Activated T-helper 1 cell treated with anti-CD3 and anti-CD28 coated beads, Interleukin-2, amount 50 U/mL, for 16 hours (primary cell): Measurements from ENCODE around the gene TOR1AIP2.
"Not testable (repeated sequence)": the region's sequence is repeated elsewhere in the genome, so short reads cannot be mapped to it uniquely, and the experiment has no call there.

Experiments
- DNase-seq, 2 donors: peaks; one replicate each; pipeline ENCODE4 v3.0.0-alpha.2; 2020; ENCODE audit warnings: low read depth in 1 of 2, low spot score in 1 of 2

TOR1AIP2 gene

GRCh38 chr1:179808503-179808902 lies 69.1 kb downstream of the TOR1AIP2 start:
- no peak for DNase-seq

DNA sequence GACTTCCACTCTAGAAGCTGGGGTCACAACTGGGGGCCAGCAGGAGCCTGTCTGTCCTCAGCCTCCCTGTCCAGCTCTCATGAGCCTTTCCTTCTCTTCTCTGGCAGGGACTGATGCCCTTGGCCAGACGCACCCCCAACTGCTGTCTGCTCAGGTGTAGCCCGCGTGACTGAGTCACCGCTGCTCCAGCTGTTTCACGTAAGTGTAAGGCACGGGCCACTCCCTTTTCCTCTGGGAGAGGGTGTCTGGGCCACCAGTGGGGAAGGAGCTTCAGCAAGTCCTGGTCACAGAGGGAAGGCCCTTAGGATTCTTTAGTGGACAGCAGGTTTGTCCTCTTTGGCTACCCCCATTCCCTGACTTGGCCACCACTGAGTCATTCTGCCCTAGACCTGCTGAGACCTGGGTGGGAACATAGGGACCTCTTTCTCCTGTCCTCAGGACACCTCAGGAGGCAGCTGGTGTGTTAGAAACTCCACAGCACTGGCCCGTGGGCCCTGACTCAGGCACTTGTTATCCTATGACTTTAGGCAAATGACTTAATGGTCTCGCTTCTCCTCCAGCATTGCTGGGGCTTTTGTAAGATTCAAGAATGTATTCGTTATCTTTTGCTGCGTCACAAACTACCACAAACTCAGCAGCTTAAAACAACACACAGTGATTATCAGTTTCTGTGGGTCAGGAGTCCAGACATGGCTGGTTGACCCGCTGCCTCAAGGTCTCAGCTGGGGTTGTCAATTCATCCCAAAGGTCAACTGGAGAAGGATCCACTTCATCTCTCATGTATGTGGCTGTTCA lies 69.7 kb downstream of the TOR1AIP2 start:
- no peak for DNase-seq

DNA sequence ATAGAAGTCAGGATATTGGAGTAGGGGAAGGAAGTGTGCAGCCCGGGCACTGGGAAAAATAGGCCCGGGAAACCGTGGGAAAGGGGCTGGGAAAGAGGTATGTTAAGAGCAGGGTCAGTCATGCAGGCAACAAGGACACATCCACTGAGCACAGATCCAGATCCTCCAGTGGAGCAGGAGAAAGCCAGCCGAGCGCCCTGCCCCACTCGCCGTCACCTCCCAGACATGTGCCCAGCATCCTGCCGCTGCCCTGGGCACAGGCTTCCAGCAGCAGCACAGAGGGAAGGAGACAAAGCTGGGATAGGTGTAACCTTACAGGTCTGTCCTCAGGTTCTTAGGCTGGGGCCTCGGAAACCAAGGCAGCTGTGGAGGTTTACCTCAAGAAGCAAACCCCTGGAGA lies 70.3 kb downstream of the TOR1AIP2 start:
- DNase-seq = no peak

DNA sequence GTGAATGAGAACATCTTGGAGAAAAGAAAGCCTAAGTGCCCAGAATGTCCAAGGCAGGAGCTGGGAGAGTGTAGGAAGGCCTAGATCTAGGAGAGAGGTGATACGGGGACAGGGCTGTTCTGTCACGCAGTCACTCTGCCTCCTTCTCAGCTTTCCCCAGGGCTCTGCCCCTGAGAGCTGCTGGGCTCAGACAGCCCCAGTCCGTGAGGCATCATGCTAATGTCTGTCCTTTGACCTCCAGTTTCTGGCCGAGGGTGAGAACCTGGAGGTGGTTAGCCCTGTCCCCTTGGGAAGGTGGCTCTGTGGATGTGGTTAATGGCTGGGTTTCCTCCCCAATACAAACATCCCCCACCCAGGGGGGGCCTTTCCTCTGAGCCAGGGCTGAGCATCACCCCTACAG lies 71.3 kb downstream of the TOR1AIP2 start:
- no peak for DNase-seq

DNA sequence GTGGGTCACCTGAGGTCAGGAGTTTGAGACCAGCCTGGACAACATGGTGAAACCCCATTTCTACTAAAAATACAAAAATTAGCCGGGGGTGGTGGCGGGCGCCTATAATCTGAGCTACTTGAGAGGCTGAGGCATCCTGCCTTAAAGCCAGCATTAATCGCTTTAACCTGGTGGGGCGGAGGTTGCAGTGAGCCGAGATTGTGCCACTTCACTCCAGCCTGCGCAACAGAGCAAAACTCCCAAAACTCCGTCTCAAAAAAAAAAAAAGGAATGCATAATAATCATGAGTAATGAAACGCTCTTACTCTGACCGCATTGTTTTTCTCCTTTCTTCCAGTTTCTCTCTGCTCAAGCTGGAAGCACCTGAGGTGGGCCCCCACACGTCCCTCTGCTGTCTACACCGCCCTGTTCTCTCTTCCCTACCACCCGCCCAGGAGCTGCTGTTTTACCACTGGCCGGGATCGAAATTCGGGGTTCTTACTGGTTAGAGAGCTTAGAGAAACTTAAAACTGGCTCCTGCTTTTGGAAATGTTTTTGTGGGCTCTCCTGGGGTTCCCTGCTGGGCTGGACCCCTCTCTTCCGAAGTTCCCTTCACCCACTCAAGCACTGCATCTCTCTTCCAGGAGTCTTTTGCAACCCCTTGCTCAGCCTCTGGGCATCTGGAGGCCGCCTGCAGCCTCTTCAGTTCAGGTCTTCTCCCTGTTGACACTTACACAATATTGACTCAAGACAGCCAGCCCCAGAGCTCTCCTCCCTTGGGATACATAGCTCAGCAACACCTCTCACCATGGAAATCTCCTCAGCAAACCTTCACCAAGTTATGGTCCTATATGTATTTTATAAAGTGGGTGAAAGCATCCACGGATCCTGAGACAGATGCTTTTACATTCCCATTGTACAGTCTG lies 72.1 kb downstream of the TOR1AIP2 start:
- no peak for DNase-seq

DNA sequence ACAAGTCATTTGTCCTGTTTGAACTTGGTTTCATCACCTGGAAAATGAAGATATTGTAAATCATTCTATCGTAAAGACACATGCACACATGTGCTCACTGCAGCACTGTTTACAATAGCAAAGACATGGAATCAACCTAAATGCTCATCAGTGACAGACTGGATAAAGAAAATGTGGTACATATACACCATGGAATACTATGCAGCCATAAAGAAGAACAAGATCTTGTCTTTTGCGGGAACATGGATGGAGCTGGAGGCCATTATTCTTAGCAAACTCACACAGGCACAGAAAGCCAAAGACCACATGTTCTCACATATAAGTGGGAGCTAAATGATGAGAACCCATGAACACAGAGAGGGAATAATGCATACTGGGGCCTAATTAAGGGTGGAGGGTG lies 73.2 kb downstream of the TOR1AIP2 start:
- not testable (repeated sequence) for DNase-seq

DNA sequence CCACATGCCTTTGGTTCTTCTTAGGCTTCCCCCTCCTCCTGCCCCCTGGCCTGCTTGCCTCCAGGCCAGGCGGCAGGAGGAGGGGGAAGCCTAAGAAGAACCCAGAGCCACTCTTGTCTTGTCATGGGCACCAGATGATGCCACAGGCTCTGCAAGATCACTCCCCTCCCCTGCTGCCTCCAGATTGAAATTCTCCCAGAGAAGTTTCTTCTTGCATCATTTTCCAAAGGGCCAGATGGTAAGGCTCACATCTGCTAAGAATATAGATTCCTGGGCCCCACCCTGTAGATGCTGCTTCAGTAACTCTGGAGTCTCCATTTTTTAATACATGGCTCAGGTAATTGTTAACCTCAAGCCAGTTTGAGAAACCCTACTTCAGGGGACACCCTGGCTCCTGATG lies 73.7 kb downstream of the TOR1AIP2 start:
- DNase-seq = no peak

- DNase-seq = no peak
Observed at GRCh38 chr1:179803104-179803503, 74.5 kb downstream of the TOR1AIP2 start.

- no peak for DNase-seq
Observed at GRCh38 chr1:179800481-179800880, 77.1 kb downstream of the TOR1AIP2 start.

GRCh38 chr1:179798864-179799516 lies 78.6 kb downstream of the TOR1AIP2 start:
- DNase-seq = no peak

GRCh38 chr1:179798213-179798863 lies 79.3 kb downstream of the TOR1AIP2 start:
- DNase-seq = no peak

GRCh38 chr1:179794669-179795068 lies 82.9 kb downstream of the TOR1AIP2 start:
- DNase-seq = no peak

- DNase-seq = no peak
Observed at GRCh38 chr1:179794146-179794545, 83.5 kb downstream of the TOR1AIP2 start.

DNA sequence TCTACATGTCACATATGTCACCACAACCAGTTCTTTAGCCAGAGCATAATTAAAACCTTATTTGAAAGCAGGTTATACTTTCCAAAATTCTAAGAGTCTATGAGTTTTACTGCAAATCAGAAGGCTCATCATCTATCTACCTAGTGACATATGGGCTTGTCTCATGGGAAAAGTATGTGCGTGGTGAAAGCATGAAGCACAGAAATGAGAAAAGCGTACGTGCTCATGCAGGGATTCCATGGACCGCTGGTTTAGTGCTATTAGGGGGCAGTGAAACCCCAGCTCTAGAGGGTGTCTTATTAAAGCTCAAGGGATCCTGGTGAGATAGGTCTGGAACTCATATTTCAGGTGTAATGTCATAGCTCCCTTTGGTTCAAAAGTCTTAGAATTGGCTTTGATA lies 84.3 kb downstream of the TOR1AIP2 start:
- DNase-seq = no peak
